GM19035 (cell line): ENCODE measurements around the gene STX1B.
A peak's percentile ranks its signal among the peaks of the same experiment; 100 is the strongest.
"Not testable (repeated sequence)": the region's sequence is repeated elsewhere in the genome, so short reads cannot be mapped to it uniquely, and the experiment has no call there.

ENCODE experiments used
- ATAC-seq: cut with Tn5 transposase; IDR thresholded peaks from one replicate; pipeline ENCODE4 v1.9.1; 2021; ENCODE audit not compliant: unreplicated experiment

The STX1B gene

DNA sequence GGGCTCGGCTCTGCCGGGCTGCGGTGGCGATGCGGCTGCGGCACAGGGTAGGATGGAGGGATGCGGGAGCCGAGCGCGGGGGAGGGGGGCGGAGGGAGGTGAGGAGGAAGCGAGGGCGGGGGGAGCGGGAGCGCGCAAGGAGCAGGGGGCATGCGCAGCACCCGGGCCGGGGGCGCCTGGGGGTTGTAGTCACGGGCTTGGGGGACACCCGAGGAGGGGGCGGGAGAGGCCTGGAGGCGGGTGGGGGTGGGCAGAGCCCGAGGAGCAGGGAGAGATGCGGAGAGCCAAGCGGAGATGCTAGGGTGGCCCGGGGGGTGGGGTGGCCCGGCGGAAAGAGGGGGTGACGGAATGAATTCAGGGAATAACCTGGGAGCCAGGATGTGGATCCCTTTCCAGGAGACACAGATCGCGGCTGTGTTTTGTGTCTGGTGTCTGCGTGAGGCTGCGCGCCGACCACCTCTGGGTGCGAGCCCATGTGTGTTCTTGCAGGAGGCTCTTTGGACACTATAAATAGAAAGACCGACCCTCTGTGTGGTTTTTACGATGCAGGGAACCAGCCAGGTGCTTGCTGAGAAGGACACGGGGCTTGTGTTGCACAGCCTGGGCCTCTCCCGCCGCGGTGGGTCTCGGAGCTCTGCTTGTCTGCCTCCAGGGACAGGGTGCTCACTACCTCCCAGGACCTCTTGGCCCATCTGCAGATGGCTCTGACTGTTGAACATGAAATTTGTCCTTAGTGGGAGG lies at the start of gene STX1B:
Gene STX1B, minus strand, starts transcription at position 54 of the 741 bp plus-strand sequence. CDS start 242 bp downstream, outside the sequence.
- ATAC-seq: no peak

DNA sequence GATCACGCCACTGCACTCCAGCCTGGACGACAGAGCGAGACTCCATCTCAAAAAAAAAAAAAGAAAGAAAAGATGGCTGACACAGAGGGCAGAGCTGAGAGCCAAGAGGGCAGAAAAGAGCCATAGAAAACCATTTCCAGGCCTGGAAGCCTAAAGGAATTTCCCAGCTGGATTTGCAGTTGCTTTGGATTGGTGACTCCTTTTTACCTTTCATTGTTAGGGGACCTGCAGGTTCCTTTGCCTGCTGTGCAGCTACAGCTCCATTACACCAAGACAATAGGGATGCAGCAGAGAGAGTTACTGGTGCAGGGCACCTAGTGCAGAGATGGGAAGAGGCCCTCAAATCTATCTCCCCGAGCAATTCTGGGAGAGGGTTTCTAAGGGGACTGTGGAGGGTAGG lies 45.2 kb upstream of the STX1B start:
- no peak for ATAC-seq

DNA sequence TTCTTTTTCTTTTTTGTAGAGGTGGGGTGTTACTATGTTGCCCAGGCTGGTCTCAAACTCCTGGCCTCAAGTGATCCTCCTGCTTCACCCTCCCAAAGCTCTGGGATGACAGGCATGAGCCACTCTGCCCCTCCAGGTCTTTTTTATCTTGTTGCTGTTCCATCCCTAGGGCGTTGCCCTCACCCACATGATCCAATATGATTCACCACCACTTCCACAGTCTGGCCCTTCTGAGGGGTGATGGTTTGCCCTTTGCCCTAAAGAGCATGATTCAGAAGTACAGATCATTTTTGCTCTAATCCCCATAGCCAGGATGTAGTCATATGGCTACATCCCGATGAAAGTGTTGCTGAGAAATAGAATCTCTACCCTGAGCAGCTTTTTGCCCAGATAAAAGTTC lies 41.7 kb upstream of the STX1B start:
- no peak for ATAC-seq

DNA sequence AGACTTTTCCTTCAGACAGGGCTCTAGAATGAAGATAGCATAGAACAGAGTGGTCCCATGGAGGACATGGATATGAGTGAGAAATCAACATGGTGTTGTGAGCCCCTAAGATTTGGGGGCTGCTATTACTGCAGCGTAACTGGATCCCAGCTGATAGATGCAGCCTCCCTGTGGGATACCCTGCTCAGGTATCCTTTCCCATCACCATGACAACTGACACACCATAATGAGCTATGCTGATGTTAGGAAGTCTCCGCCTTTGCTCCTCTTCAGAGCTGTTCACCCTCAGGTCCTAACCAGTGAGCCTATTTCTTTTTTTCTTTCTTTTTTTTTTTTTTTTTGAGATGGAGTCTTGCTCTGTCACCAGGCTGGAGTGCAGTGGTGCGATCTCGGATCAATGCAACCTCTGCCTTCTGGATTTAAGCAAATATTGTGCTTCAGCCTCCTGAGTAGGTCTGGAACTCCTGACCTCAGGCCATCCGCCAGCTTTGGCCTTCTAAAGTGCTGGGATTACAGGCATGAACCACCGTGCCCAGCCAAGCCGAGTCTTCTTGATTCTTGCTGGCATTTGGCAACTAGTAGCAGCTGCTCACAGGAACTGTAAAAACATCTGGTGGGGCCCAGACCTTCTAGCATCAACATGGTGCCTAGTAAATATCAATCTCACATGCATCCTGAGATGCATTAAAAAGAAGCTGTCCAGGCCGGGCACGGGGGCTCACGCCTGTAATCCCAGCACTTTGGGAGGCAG lies 40.0 kb upstream of the STX1B start:
- no peak for ATAC-seq

DNA sequence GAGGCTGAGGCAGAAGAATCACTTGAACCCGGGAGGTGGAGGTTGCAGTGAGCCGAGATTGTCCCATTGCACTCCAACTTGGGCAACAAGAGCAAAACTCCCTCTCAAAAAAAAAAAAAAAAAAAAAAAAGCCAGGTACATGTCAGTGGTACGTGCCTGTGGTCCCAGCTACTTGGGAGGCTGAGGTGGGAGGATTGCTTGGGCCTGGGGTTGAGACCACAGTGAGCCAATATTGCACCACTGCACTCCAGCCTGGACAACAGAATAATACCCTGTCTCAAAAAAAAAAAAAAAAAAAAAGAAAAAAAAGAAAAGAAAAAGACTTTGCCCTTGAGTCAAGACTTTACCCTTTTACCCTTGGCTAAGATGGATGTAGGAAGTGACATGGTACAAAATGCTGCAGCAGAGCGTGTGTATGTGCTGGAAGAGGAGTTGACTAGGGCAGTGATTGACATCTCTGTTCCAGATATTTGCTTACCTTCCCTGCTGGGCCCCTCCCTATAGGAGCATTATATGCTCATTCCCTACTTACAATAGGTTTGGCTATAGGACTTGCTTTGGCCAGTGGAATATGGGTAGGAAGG lies 33.6 kb upstream of the STX1B start:
- ATAC-seq: no peak

DNA sequence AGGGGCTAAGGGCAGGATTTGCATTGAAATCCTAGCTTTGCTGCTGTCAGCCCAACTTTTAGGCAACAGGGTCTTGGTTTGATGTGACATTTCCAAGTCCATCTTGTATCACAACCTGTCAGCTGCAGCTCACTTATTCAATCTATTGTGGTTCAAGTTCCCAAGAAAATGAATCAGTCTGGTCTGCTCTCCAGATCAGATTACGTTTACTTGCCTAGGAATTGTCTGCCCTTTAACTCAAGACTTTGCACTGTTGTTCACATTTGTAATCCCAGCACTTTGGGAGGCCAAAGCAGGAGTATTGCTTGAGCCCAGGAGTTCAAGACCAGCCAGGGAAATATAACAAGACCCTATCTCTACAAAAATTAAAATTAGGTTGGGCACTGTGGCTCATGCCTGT lies 32.9 kb upstream of the STX1B start:
- ATAC-seq: no peak

DNA sequence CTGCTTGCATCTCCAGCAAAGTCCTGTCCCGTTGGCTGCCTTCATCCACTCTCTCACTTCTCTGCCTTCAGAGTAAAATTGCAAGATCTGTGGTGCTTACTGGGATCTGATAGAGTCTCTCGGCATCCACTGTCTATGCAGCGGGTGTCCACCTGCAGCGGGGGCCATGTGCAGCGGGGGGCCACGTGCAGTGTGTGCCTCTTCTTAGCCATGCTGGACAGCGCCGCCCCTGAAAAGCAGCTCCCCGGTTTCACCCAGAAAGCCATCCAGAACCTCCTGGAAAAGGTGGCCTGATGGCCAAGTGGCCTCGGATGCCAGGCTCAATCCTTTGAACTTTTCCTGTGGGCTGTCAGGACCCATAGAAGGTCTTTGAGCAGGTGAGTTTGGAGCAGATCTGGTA lies 32.4 kb upstream of the STX1B start:
- ATAC-seq: no peak

DNA sequence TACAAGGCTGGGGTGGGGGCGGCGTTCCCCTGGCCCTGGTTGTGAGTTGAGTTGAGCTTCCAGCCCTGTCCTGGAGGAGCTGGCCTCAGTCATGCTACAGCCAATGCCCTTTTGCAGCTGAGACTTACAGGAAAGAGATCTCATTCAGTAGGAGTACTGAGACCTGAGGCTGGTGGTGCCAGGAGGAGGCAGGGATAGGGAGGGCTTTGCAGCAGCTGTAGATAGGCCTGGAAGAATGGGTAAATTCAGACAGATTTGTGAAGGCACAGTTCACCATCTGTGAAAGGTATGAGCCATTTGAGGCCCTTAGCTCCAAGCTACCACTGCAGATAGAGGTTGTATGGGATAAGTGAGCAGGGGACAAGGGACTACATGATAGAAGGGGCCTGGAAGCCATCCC lies 28.6 kb upstream of the STX1B start:
- no peak for ATAC-seq

DNA sequence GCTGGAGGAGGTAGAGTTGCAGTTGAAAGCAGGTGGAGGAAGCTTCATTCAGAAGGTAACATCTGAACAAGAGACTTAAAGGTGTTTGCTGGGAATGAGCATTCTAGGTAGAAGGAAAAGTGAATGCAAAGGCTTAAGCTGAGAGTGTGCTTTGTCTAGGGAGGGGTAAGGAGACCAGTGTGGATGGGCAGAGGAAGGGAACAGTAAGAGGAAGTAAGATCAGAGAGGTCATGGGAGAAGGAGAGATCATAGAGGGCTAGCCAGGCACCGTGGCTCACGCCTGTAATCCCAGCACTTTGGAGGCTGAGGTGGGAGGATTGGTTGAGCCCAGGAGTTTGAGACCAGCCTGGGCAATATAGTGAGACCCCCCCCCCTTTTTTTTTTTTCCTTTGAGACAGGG lies 26.3 kb upstream of the STX1B start:
- no peak for ATAC-seq

DNA sequence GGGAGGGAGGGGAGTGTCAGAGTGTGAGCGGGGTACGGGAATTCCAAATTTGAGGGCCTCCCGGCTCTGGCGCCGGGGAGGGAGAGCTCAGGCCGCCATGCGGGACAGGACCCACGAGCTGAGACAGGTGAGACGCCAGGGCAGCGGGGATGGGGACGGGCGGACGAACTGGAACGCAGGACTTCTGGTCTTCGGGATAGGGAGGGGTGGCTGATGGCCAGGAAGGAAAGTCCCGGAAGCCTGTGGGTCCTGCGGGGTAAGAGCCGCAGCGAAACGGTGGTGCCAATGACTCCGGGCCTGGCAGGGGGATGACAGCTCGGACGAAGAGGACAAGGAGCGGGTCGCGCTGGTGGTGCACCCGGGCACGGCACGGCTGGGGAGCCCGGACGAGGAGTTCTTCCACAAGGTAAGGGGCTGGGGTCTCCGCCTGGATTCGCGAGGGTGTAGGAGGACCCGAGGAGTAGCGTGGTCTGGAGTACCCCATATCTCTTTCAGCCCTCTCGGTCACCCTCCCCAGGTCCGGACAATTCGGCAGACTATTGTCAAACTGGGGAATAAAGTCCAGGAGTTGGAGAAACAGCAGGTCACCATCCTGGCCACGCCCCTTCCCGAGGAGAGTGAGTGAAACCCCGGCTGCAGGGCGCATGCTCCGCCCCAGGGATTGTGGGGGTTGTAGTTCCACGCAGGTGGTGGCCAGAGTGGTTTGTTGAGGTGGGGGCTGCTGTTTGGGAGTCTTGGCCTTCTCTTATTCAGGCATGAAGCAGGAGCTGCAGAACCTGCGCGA lies 23.5 kb upstream of the STX1B start:
- ATAC-seq: peak; percentile 33

DNA sequence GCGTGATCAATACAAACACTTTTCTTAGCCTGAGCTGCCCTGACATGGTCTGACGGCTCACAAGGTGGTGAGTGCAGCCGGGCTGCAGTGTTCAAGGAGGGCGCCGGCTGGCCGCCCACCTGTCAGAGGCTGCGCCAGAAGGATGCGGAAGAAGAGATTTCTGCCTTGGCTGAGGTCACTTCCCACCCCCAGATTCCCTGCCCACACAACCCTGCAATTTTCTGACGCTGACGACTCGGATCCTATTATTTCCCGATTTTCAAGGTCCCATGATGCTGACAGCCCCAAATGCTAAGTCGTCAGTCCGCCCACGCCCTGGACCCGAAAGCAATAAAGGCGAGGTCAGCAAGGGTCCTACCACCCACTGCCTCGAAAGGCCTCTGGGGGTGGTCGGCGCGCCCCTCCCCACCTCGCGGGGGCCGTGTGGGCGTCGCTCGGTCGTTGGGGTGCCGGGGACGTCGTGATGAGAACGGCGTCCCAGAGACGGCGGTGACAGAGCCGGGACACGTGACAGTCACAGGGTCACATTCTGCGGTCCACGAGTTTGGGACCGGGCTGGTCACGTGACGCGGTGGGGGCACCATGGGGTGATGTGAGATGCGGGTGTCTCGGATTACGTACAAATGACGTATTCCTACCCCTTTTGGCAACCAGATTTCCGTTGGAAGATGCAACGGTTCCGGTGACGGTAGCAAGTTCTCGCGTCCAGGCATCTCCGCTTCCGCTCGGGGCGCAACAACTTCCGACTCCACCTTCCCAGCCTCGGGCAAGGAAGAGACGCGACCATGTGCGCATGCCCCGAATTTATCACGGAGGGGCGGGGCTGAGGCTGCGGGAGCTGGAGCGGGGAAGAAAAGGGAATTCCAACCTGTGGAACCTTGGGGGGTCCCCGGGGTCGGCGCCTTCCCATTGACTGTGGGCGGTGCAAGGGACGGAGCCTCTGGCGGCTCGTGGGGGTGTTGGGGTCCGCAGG lies 22.6 kb upstream of the STX1B start, which contains the start of gene STX4:
Gene STX4, plus strand, starts transcription at position 823 of the 973 bp plus-strand sequence. CDS start 248 bp downstream, outside the sequence.
- peak; percentile 74 for ATAC-seq

DNA sequence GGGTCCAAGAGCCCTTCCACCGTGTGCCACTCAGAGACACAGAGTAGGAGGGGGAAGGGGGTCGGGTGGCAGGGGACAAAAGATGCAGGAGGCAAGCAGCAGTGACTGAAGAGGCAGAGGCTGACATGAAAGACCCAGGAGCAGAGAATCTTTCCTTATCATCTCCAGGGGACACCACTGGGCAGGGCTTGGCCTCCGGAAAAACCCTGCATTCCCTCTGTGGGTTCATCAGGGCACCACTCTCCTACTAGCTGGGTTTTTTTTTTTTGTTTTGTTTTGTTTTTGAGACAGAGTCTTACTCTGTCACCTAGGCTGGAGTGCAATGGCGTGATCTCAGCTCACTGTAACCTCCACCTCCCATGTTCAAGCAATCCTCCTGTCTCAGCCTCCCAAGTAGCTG lies 20.8 kb upstream of the STX1B start:
- ATAC-seq: no peak

DNA sequence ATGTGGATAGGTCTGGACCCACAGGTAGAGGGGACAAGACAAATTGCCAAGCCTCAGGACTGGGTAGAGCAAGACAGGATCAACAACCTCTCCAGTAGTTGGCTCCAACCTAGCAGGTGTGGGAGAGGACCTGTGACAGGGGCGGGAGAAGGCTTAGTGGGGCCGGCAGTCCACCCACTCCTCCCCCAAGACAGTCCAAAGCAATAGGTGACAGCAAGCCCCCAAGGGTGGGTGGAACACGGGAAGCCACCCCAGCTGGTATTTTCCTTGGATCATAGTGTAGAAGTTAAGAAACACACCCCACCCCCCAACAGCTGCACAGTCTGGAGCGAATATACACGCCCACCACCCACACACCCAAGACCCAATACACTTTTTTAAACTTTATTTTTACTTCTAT lies 18.8 kb upstream of the STX1B start:
- no peak for ATAC-seq

DNA sequence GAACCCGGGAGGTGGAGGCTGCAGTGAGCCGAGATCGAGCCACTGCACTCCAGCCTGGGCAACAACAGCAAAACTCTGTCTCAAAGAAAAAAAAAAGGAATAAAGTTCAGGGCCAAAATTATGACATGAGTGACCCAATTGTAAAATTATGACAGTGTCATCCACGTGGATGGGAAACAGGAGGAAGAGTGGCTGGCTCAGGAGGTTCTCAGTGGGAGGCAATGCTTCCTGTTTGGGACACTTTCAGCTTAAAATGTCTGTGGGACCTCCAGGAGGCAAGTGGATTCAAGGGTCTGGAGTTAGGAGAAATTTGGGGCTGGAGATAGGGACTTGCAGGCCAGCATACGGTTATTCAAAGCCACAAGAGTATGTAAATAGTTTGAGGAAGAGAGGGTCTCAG lies 14.9 kb upstream of the STX1B start:
- no peak for ATAC-seq

DNA sequence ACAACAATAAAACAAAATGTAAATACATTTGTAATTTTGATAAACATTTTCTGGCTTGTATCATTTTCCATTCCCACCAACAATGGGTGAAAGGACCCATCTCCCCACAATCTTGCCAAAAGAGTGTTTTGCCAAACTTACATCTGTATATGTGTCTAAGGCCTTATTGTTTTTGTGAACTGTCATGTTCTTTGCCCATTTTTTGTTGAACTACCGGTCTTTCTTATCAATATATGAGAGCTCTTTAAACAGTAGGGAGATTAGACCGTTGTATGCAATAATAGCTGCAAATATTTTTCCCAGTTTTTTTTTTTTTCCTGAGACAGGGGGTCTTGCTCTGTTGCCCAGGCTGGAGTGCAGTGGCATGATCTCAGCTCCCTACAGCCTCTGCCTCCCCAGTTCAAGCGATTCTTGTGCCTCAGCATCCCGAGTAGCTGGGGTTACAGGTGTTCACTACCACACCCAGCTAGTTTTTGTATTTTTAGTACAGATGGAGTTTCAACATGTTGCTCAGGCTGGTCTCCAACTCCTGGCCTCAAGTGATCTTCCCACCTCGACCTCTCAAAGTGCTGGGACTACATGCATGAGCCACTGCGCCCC lies 13.3 kb upstream of the STX1B start:
- ATAC-seq: no peak

DNA sequence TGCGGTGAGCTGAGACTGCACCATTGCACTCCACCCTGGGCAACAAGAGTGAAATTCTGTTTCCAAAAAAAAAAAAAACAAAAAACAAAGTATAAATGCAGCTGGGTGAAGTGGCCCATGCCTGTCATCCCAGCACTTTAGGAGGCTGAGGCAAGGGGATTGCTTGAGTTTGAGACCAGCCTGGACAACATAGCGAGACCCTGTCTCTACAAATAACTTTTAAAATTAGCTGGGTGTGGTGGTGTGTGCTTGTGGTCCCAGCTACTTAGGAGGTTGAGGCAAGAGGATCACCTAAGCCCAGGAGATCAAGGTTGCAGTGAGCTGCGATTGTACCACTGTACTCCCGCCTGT lies 12.8 kb upstream of the STX1B start:
- ATAC-seq: no peak

DNA sequence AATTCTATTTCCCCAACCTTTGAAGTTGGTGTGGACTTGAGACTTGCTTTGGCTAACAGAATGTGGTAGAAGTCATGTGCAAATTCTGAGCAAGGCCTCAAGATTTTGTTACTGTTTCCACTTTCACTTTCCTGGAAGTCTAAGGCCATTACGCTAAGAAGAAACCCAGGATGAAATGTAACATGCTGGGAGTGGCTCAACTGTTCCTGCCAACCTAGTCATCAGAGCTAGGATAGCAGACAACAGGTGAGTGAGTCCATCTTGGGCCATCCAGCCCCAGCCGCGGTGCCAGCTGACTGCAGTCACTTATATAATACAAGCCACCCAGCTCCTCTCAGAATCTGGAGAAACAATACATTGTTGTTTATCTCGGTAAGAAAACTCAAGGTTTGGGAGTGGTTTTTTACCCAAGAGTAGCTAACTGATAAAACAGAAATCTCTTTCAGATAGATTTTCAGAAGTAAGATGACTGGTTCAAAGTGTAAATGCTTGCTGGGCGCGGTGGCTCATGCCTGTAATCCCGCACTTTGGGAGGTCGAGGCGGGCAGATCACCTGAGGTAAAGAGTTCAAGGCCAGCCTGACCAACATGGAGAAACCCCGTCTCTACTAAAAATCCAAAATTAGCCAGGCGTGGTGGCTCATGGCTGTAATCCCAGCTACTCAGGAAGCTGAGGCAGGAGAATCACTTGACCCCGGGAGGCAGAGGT lies 12.3 kb upstream of the STX1B start:
- ATAC-seq: no peak

DNA sequence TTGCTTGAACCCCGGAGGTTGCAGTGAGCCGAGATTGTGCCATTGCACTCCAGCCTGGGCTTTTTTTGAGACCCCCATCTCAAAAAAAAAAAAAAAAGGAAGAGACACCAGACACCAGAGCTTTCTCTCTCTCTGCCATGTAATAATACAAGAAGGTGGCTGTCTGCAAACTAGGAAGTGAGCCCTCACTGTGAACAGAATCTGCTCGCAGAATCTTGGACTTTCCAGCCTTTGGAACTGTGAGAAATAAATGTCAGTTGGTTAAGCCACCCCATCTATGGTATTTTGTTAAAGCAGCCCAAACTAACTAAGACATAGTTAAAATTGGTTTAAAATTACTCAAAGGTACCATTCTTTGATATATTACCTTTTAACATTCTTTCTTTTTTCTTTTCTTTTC lies 10.1 kb upstream of the STX1B start:
- ATAC-seq: no peak

DNA sequence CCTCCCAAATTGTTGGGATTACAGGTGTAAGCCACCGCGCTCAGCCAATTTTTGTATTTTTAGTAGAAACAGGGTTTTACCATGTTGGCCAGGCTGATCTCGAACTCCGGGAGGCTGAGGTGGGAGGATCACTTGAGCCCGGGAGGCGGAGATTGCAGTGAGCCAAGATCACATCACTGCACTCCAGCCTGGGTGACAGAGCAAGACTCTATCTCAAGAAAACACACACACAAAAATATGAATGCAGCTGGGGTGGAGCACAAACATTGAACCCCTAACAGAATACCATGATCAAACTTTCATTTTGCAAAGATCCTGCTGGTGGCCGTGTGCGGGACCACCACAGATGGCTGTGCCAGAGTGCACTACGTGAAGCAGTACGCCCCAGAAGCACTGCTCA lies 7.3 kb upstream of the STX1B start:
- ATAC-seq: not testable (repeated sequence)
